Astrocyte of the cerebellum (primary cell): ENCODE results near the gene SIRPB1.

Source experiments
- DNase-seq: peaks from one replicate; pipeline ENCODE4 v3.0.0-alpha.2; 2011; ENCODE audit warnings: low read depth
- H3K4me3 ChIP-seq: 2 replicates; pipeline ENCODE4 v1.5.1; 2011; ENCODE audit warnings: mild to moderate bottlenecking, low read depth, low read length, moderate library complexity
- CTCF ChIP-seq: IDR thresholded peaks from 2 replicates; pipeline ENCODE4 v1.5.1; 2012; ENCODE audit warnings: low read length, low read depth, moderate library complexity, mild to moderate bottlenecking; ENCODE audit errors: missing control alignments
- in situ Hi-C: cut with HindIII; loops from 2 replicates; pipeline ENCODE4 v1.10.0; 2017; ENCODE audit warnings: low sequenced_read_pairs

Gene SIRPB1

GRCh38 chr20:1625083-1625690 is 5.4 kb upstream of the SIRPB1 start:
- H3K4me3 ChIP-seq, result no peak overlapping the region
- TF ChIP-seq CTCF, result no peak
- in situ Hi-C loops, result no loop called here
- no peak for DNase-seq

- no peak for DNase-seq
- in situ Hi-C loops, result no loop called here
- H3K4me3 ChIP-seq, result no peak overlapping the region
- TF ChIP-seq CTCF, result no peak
These were observed 3.8 kb upstream of the SIRPB1 start for GRCh38 chr20:1623501-1624205.

- in situ Hi-C loops, result no loop called here
- no peak overlapping the region for H3K4me3 ChIP-seq
- TF ChIP-seq CTCF, result no peak
- no peak for DNase-seq
These were observed 2.6 kb upstream of the SIRPB1 start for GRCh38 chr20:1622450-1622849.

- no peak for TF ChIP-seq CTCF
- no peak overlapping the region for H3K4me3 ChIP-seq
- in situ Hi-C loops, result no loop called here
- no peak for DNase-seq
These were observed 1.5 kb upstream of the SIRPB1 start for GRCh38 chr20:1621316-1621715.

GRCh38 chr20:1618954-1619540 is 762 bp downstream of the SIRPB1 start:
- no peak for DNase-seq
- H3K4me3 ChIP-seq, result no peak overlapping the region
- in situ Hi-C loops, result no loop called here
- no peak for TF ChIP-seq CTCF

GRCh38 chr20:1618479-1618878 is 1.3 kb downstream of the SIRPB1 start:
- no peak for TF ChIP-seq CTCF
- in situ Hi-C loops, result no loop called here
- H3K4me3 ChIP-seq, result no peak overlapping the region
- no peak for DNase-seq
